Esophagus squamous epithelium (tissue), 4 donors: Measurements from ENCODE around the gene MYO1D.

ENCODE experiments used
- POLR2A ChIP-seq, 4 donors: fragments of 450-650 bp; IDR thresholded peaks; one replicate each; pipeline ENCODE4 v1.6.1; 2017; ENCODE audit warnings: antibody characterized with exemption in 4 of 4, mild to moderate bottlenecking in 4 of 4, moderate library complexity in 3 of 4
- TF ChIP-seq, protein P1 (sequence below), 6 experiments: fragments of 450-650 bp in 4 of 6; fragments of 200-600 bp in 2 of 6; sonication (generic) in 2 of 6; IDR thresholded peaks; one replicate each; pipeline ENCODE4 v1.5.1; 2016 to 2019; ENCODE audit warnings: antibody characterized with exemption in 6 of 6, mild to moderate bottlenecking in 4 of 6, moderate library complexity in 4 of 6

DNA sequence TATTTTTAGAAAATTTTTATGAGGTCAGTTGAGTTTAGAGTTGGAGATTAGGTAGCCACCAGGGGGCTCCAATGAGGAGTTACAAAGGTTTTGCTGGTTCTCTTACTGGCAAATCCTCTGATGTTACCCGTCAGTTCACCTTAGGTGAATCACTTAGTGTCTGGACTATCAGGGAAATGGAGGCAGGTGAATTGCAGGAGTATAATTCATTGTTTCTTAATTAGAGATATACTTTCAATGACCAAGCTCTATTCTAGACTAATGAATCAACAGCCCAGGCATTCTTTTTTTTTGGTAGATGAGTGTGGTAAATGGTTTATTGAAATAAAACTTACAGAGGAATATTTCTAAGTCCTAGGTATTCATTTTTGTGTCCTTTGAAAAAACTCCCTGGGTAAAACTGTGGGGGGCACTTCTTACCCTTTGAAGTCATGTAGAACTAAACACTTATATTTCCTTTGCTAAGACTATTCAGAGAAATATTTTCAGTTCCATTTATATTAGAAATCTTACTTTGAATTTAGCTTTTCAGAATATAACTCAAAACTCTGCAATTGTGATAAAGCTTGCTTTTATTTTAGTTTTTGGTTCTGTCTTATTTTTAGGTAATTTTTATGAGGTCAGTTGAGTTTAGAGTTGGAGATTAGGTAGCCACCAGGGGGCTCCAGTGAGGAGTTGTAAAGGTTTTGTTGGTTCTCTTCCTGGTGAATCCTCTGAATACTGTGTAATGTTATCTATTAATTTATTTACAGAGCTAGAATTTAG lies 414.9 kb downstream of the MYO1D start:
- TF ChIP-seq, protein P1, sequence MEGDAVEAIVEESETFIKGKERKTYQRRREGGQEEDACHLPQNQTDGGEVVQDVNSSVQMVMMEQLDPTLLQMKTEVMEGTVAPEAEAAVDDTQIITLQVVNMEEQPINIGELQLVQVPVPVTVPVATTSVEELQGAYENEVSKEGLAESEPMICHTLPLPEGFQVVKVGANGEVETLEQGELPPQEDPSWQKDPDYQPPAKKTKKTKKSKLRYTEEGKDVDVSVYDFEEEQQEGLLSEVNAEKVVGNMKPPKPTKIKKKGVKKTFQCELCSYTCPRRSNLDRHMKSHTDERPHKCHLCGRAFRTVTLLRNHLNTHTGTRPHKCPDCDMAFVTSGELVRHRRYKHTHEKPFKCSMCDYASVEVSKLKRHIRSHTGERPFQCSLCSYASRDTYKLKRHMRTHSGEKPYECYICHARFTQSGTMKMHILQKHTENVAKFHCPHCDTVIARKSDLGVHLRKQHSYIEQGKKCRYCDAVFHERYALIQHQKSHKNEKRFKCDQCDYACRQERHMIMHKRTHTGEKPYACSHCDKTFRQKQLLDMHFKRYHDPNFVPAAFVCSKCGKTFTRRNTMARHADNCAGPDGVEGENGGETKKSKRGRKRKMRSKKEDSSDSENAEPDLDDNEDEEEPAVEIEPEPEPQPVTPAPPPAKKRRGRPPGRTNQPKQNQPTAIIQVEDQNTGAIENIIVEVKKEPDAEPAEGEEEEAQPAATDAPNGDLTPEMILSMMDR (IDR thresholded peaks at IDR 0.05), result peak; percentile 37 to 60 (median 53)
- no peak for TF ChIP-seq POLR2A (IDR thresholded peaks at IDR 0.05)
